Hepatocyte (in vitro differentiated cells): ENCODE data around the gene CXorf65. TPM values are rescaled to one million over a fixed set of nuclear protein-coding genes. Genes with fewer than 3 reads are reported as not detected.

Experiments
- DNase-seq: peaks from one replicate; pipeline ENCODE4 v3.0.0-alpha.2; 2016; ENCODE audit warnings: low spot score
- H2AFZ ChIP-seq: fragments of 200-600 bp; sonication (generic); 2 replicates; pipeline ENCODE4 v1.6.0; 2016; ENCODE audit warnings: antibody characterized with exemption, mild to moderate bottlenecking
- H3K27ac ChIP-seq: fragments of 200-600 bp; sonication (generic); 2 replicates; pipeline ENCODE4 v1.5.1; 2016; ENCODE audit warnings: mild to moderate bottlenecking
- H3K27me3 ChIP-seq: fragments of 200-600 bp; sonication (generic); 2 replicates; pipeline ENCODE4 v1.6.1; 2016
- H3K36me3 ChIP-seq: fragments of 200-600 bp; sonication (generic); replicated peaks from 2 replicates; pipeline ENCODE4 v1.5.1; 2016; ENCODE audit warnings: low read depth; ENCODE audit not compliant: insufficient read depth
- H3K4me1 ChIP-seq: fragments of 200-600 bp; sonication (generic); 2 replicates; pipeline ENCODE4 v1.5.1; 2016; ENCODE audit warnings: mild to moderate bottlenecking, moderate library complexity; ENCODE audit not compliant: insufficient read depth
- H3K4me2 ChIP-seq: fragments of 200-600 bp; sonication (generic); 2 replicates; pipeline ENCODE4 v1.6.0; 2016
- H3K4me3 ChIP-seq: fragments of 200-600 bp; sonication (generic); 2 replicates; pipeline ENCODE4 v1.5.1; 2016; ENCODE audit warnings: mild to moderate bottlenecking
- H3K79me2 ChIP-seq: fragments of 200-600 bp; sonication (generic); 2 replicates; pipeline ENCODE4 v1.6.0; 2017; ENCODE audit warnings: mild to moderate bottlenecking
- H3K9me2 ChIP-seq: fragments of 200-600 bp; sonication (generic); replicated peaks from 2 replicates; pipeline ENCODE4 v1.6.0; 2017; ENCODE audit warnings: mild to moderate bottlenecking; ENCODE audit not compliant: insufficient read depth
- H3K9me3 ChIP-seq: fragments of 200-600 bp; sonication (generic); 2 replicates; pipeline ENCODE4 v1.5.1; 2016; ENCODE audit warnings: low read depth, mild to moderate bottlenecking
- H4K20me1 ChIP-seq: fragments of 200-600 bp; sonication (generic); 2 replicates; pipeline ENCODE4 v1.6.0; 2016; ENCODE audit warnings: mild to moderate bottlenecking; ENCODE audit not compliant: insufficient read depth, poor library complexity, severe bottlenecking
- EZH2 ChIP-seq: fragments of 200-600 bp; sonication (generic); IDR thresholded peaks from 2 replicates; pipeline ENCODE4 v1.6.1; 2016; ENCODE audit warnings: antibody characterized with exemption, mild to moderate bottlenecking, borderline replicate concordance
- EZH2phosphoT487 ChIP-seq: fragments of 200-600 bp; sonication (generic); IDR thresholded peaks from one replicate; pipeline ENCODE4 v1.6.1; 2018; ENCODE audit warnings: antibody characterized with exemption, mild to moderate bottlenecking, low read depth, moderate library complexity; ENCODE audit not compliant: unreplicated experiment, severe bottlenecking
- WGBS: methylation state at CpG from one replicate; pipeline ENCODE4 v1.1.6; 2016; ENCODE audit warnings: low lambda C conversion rate; ENCODE audit errors: missing lambda C conversion rate; 5-methylcytosine and 5-hydroxymethylcytosine counted together
- polyA plus RNA-seq: library from polyadenylated mRNA; unstranded; fragments of >200 nt; fragmentation: Nextera tagmentation; extraction: Ambion mirVana; gene quantifications from 2 replicates; pipeline ENCODE4 v1.2.1, GENCODE V29; 2016
- total RNA-seq: library from RNA; depleted of rRNA; stranded (reverse); fragments of >200 nt; gene quantifications from 2 replicates; pipeline ENCODE4 v1.2.3, GENCODE V29; 2014
- TF ChIP-seq, protein P1 (sequence below): fragments of 200-600 bp; sonication (generic); IDR thresholded peaks from 2 replicates; pipeline ENCODE4 v1.5.1; 2016; ENCODE audit warnings: antibody characterized with exemption, mild to moderate bottlenecking; ENCODE audit not compliant: poor library complexity

The CXorf65 gene
- total and polyA plus RNA-seq, 2 experiments from 2014 or later: not detected

DNA sequence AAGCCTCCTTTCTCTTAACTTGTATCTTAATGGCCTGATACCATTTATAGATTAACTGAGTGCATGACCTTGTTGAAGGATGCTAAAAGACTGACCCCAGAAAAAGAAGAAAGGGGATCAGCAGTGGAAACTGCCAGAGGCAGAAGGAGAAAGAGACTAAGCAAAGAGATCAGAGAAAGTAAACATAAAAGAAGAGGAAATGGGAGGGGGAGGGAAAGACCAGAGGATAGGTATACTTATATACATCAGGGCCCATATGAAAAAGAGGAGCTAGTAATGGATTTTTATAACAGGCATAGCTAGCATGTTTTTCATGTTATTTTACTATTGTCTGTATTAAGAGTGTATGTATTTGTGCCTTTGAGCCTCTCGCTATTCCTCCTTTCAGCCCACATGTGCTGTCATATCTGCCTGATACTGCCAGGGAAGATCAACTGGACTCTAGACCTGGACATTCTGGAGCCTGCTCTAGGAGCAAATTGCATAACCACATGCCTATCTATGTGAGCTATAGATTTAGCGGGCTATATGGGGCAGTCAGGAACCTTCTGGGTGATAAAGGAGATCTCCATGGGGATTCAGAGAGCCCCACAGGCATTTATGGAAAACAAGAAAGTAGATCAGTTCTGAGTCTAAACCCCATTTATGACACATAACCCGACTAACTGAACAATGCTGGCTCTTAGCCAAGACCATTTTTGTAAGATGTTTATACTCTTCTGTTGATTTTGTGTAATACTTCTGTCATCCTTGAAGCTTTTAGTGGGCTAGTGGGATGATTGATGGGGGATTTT lies 25.0 kb downstream of the CXorf65 start:
- Histone ChIP-seq H3K4me3 (no peak overlapping the region), H3K27ac (peak overlapping the region; percentile 8), H4K20me1 (no peaks in the 10 kb centered on the region), H3K9me3 (no peaks in the 10 kb centered on the region), H3K36me3 (no peaks in the 10 kb centered on the region), H2AFZ (no peak overlapping the region), H3K4me2 (no peak overlapping the region), H3K4me1 (no peaks in the 10 kb centered on the region), H3K9me2 (no peaks in the 10 kb centered on the region), H3K27me3 (no peaks in the 10 kb centered on the region), H3K79me2 (no peaks in the 10 kb centered on the region)
- 39% methylated on average over 3 of the region's 3 CpGs for WGBS
- TF ChIP-seq, protein P1, sequence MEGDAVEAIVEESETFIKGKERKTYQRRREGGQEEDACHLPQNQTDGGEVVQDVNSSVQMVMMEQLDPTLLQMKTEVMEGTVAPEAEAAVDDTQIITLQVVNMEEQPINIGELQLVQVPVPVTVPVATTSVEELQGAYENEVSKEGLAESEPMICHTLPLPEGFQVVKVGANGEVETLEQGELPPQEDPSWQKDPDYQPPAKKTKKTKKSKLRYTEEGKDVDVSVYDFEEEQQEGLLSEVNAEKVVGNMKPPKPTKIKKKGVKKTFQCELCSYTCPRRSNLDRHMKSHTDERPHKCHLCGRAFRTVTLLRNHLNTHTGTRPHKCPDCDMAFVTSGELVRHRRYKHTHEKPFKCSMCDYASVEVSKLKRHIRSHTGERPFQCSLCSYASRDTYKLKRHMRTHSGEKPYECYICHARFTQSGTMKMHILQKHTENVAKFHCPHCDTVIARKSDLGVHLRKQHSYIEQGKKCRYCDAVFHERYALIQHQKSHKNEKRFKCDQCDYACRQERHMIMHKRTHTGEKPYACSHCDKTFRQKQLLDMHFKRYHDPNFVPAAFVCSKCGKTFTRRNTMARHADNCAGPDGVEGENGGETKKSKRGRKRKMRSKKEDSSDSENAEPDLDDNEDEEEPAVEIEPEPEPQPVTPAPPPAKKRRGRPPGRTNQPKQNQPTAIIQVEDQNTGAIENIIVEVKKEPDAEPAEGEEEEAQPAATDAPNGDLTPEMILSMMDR: no peak
- TF ChIP-seq EZH2phosphoT487 (no peak), EZH2 (no peak)
- DNase-seq: no peak

DNA sequence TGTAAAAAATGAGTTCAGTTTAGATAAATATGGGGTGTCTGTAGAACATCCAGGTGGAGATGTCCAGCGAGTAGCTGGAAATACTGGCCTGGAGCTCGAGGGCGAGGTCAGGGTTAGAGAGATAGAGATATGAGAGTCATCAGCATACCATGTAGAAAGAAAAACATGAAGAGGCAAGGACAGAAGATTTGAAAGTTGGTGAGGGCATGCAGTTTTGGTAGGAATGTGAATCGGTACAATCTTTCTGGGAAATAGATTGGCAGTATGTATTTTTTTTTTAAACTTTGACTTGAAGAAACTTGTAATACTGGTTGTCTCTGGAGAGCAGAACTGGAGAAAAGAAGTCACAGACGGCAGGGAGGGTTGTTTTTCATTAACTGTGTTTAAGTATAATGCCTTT lies 36.0 kb downstream of the CXorf65 start:
- DNase-seq: no peak
- Histone ChIP-seq H3K9me3 (no peaks in the 10 kb centered on the region), H3K36me3 (no peaks in the 10 kb centered on the region), H3K4me1 (peaks cover 5% of the 10 kb centered on the region), H3K27me3 (no peaks in the 10 kb centered on the region), H2AFZ (no peak overlapping the region), H3K79me2 (peaks cover 15% of the 10 kb centered on the region), H4K20me1 (no peaks in the 10 kb centered on the region), H3K9me2 (no peaks in the 10 kb centered on the region), H3K4me3 (no peak overlapping the region), H3K27ac (no peak overlapping the region), H3K4me2 (no peak overlapping the region)
- WGBS: 55% methylated on average over 5 of the region's 5 CpGs
- TF ChIP-seq, protein P1: no peak
- TF ChIP-seq EZH2: no peak
- no peak for TF ChIP-seq EZH2phosphoT487

DNA sequence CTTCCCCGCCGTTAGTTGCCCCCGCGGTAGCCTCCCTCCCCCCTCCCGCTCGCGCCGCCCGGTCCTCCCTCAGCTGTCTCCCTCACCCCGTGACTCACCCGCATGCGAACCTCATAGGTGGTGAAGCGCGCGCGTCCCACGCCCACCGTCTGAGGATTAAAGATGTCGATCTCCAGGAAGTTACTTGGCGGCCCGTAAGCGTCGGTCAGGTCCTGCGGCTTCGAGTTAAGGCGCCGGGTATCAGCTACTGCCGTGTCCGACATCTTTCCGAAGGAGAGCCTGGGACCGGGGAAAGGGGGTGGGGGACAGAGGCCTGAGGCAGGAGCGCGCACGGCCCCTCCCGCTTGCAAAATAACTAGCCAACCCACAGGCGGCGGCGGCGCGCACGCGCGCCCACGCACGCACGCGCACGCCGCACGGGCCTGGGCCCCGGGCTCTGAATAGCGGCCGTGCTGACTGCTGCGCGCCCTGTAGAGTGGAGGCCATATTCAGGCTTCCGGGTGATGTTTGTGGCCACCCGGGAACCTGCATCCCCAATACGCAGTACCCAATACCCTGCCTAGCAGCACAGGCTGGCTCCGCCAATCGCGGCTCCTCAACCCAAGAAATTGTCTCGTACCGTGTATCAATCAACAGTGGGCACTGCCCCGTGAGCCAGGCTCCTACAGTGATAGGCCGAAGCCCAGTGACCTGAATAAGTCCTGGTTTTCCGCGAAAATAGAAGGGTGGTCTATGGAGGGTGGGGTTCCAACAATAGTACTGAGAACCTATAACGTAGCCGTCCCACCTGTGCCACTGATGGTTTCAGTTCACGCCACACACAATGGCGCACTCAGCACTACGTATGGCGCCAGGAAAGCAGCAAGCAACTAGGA lies 38.3 kb downstream of the CXorf65 start, which contains the start of gene SNX12:
Gene SNX12, minus strand, starts transcription at position 291 of the 875 bp plus-strand sequence. Its CDS starts 28 bp downstream, at position 263.
- H3K4me2 ChIP-seq: peak within 1 kb of the TSS; percentile 75
- WGBS: 22% methylated on average over 41 of the region's 73 CpGs
- H3K9me3 ChIP-seq: no peaks in the 10 kb centered on the region
- H3K27me3 ChIP-seq: no peaks in the 10 kb centered on the region
- peak within 1 kb of the TSS; percentile 64 for H3K4me3 ChIP-seq
- no peaks in the 10 kb centered on the region for H3K9me2 ChIP-seq
- H3K4me1 ChIP-seq: peaks cover 5% of the 10 kb centered on the region
- H3K36me3 ChIP-seq: no peaks in the 10 kb centered on the region
- TF ChIP-seq EZH2: no peak
- DNase-seq: peak; percentile 92
- no peaks in the 10 kb centered on the region for H4K20me1 ChIP-seq
- H2AFZ ChIP-seq: peak within 1 kb of the TSS; percentile 69
- peaks cover 37% of the 10 kb centered on the region for H3K79me2 ChIP-seq
- H3K27ac ChIP-seq: peak within 1 kb of the TSS; percentile 95

DNA sequence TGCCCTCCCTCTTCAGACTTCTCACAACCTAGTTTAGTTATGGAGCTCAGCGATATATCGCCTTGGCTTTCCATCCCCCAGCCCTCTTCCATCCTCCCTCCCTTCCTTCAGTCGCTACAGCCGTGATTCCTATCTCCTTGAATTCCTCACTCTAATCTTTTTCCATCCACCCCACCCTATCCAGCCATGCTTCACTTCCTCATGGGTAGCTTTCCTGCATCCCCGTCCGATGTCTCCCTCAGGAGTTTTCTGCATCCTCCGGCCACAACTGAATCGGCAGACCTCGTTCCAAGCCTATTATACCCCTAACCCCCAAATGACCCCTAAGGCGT lies 38.9 kb downstream of the CXorf65 start:
- Histone ChIP-seq H3K27ac (peak overlapping the region; percentile 95), H3K9me2 (no peaks in the 10 kb centered on the region), H3K9me3 (no peaks in the 10 kb centered on the region), H3K36me3 (no peaks in the 10 kb centered on the region), H2AFZ (peak overlapping the region; percentile 67), H3K79me2 (peaks cover 43% of the 10 kb centered on the region), H3K4me1 (peaks cover 5% of the 10 kb centered on the region), H3K4me2 (peak overlapping the region; percentile 73), H3K4me3 (peak overlapping the region; percentile 64), H4K20me1 (no peaks in the 10 kb centered on the region), H3K27me3 (no peaks in the 10 kb centered on the region)
- DNase-seq: no peak
- TF ChIP-seq, protein P1: no peak
- TF ChIP-seq EZH2phosphoT487 (no peak), EZH2 (no peak)
- 30% methylated on average over 4 of the region's 10 CpGs for WGBS
